ENCODE results near the gene PNMA8C.
"Not testable (repeated sequence)": the region's sequence is repeated elsewhere in the genome, so short reads cannot be mapped to it uniquely, and the experiment has no call there.

Gene PNMA8C

DNA sequence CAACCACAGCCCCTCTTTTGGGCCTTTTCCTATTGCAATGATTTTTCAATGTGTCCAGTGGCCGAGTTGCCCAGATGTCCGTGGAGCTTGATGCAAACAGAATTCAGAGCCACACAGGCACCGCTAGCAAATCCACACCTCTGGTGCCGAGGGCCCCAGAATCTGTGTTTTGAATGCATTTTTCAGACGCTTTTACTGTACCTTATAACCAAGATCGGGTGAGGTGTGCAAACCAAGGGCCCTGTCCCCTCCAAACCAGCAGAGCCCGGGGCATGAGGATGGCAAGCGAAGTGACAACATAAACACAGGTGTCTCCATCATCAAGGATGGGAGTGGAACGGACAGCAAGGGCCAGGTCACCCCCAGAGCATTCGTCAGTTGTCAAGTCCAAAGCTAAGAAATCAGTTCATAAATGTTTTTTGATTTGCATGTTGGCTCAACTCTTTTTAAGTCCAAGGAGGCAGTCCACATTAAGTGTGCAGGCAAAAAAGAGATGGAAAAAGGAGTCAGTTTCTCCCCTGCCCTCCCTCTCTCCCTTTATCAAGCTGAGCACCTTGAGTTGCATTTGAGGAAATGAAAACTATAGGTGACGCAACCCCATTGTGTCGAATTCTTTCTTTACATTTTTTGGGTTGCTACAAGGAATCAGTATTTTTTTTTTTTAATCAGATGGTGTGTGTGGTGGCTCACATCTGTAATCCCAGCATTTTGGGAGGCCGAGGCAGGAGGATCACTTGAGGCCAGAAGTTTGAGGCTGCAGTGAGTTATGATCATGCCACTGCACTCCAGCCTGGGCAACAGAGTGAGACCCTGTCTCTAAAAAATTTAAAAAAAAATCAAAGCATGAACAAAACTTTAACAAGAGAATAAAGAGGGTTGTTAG, 18.3 kb downstream of the PNMA8C start:
- DNase-seq = no peak

DNA sequence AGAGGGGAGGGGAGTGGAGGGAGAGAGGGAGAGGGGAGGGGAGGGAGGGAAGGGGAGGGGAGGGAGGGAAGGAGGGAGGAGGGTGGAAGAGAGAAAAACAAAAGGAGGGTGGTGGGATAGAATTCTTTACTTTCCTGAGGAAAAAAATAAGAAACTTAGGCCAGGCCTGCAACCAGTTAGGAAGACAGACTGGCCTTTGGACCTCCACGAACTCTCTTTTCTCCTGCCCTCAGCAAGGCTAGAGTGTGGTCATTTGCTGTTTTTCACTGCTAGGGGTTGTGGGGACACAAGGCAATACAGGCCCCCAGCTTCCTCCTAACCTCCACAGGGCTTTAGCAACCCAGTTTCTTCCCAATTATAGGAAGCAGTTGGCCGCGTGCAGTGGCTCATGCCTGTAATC, 19.5 kb downstream of the PNMA8C start:
- no peak for DNase-seq

DNA sequence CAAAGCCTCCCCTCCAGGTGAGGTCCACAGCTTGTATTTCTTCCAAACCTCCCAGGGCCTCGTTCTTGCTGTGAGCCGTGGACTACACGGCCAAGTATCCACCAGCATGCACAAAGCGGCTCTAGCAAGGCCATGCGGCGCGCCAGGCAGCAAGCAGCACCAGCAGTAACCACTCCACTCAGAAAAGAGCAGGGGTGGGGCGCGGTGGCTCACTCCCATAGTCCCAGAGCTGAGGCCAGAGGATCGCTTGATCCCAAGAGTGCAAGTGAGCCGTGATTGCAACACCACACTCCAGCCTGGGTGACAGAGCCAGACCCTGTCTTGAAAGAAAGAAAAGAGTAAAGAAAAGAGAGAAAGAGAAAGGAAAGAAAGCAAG, 20.1 kb downstream of the PNMA8C start:
- DNase-seq = peak; percentile 66

DNA sequence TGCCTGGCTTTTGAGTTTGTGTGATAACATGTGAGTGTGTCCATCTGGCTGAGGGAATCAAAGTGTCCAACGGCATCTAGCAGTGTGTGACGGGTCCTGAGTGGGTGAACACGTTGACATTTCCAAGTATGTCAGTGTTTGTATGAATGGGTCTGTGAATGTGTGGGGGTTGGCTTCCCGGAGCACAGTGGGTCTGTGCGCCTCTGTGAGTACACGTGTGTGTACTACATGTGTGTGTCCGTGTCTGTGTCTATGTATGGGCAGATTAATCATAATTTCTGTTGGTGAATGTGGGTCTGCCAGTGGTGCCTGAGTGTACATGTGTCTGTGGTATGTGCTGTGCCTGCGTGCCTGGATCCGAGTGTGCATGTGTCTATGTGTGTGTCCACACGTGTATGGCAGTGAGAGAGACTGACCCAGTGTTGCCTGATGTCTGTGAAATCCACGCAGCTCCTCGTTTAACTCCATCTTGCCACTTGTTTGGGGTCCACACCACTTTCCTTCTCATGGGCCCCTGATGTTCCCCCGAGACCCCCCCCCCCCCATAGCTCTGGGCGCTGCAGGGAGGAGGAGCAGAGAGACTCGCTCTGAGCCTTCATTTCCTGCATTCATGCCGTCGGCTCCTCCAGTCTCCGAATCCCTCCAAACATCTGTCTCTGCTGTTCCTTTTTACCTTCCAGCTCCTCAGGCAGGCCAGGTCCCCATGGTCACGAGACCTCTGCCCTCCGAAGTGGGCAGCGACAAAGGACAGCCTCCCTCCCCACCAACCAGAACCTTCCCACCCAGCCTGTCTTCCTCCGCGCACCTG, 20.7 kb downstream of the PNMA8C start:
- DNase-seq = no peak

DNA sequence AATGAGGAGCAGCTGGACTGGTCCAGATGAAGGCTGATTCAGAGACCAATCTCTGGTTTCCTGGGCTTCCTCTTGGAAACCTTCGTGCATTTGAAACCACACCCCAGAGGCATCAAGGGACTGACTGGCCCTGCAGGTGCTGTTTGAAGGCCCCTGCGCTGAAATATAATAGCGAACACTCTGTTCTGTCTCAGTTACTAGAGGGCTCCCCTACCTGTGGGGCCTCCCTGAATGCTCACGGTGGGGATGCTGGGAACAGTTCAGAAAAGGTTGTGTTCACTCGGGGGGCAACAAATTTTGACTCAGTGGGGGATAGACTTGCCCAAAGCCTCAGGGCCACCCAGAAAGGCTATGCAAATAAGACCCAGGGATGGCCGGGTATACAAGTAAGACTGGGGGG, 21.8 kb downstream of the PNMA8C start:
- DNase-seq = no peak

DNA sequence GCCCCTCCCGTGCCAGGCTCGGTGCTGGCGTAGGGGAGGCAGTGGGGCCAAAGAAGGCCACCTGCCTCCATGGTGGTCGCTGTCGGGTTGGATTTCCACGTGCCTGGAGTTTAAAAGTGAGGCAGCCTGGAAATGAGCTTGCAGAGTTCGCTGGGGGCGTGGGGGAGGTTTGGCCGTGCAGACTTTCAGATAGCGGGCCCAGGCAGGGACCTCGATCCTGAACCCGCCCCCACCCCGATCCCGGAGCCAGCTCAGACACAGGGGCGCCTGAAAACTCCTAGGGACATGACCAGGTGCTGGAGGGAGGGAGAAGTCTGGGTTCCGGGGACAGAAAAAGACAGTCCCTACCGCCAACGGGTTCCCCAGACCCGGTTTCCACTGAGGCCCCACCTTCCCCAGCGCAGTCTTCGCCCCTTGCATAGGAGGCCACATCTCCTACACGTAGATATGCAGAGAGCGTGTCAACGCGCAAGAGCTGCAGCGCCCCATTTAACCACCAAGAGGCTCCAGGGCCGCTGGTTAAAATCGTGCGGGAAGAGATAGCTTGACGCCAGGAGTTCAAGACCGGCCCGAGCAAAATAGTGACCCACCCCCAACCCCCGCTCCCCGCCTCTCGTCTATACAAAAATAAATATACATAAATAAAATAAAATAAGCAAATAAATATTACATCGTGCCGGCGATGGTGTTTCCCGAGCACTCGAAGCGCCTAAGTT, 23.8 kb downstream of the PNMA8C start:
- DNase-seq = peak; percentile 60

DNA sequence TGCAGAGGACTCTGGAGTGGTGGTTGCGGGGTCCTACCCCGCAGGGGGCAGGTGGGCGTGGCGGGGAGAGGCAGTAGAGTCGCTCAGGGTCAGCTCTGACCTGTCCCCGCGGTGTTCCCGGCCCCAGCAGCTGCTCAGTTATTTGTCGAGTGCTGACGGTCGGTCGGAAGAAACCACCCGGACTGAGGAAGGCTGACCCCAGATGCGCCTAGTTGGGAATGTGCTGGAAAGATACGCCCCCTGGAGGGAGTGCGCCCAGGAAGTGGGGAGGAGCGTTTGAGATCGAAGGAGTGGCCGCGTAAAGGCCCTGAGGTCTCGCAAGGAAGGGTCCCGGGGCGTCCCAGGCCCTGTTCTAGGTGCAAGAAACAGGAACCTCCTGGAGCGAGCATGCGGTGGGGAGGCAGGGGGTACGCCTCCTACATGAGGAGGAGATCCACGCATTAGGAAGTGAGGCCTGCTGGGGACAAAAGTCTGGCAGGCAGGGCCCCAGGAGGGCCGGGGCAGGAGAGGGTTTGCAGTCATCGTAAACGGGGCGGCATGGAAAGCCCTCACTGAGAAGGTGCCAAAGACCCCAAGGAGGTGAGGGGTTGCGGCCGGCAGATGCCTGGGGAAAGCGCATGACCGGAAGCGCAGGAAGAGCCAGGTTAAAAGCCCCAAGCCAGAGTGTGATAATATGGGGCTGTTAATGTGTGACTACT, 24.5 kb downstream of the PNMA8C start:
- peak; percentile 87 for DNase-seq

DNA sequence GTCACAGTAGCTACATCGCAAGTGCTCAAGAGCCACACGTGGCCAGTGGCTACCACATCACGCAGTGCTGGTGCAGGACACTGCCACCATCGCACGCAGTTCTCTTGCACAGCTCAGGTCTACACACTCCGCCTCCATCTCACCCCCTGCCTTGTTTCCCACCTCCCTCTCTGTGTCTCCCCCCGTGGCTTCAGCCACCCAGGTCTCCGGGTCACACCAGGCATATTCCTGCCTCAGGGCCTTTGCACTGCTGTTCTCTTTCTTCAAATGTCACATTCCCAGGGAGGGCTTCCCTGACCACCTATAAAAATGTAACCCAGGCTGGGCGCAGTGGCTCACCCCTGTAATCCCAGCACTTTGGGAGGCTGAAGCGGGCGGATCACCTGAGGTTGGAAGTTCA, 26.0 kb downstream of the PNMA8C start:
- no peak for DNase-seq

DNA sequence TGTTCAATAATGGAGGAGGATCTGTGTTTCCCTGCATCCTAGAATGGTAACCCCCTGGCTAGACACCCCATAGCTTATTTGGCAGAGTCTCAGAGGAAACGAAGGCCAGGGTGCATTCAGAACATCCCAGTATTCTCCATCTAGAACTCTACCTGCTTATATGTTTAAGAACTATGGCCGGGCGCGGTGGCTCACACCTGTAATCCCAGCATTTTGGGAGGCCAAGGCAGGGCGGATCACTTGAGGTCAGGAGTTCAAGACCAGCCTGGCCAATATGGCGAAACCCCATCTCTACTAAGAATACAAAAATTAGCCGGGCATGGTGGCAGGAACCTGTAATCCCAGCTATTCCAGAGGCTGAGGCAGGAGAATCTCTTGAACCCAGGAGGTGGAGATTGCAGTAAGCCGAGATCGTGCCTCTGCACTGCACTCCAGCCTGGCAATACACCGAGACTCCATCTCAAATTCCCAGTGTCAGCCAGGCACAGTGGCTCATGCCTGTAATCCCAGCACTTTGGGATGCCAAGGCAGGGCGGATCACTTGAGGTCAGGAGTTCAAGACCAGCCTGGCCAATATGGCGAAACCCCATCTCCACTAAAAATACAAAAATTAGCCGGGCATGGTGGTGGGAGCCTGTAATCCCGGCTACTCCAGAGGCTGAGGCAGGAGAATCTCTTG, 30.8 kb downstream of the PNMA8C start:
- not testable (repeated sequence) for DNase-seq

DNA sequence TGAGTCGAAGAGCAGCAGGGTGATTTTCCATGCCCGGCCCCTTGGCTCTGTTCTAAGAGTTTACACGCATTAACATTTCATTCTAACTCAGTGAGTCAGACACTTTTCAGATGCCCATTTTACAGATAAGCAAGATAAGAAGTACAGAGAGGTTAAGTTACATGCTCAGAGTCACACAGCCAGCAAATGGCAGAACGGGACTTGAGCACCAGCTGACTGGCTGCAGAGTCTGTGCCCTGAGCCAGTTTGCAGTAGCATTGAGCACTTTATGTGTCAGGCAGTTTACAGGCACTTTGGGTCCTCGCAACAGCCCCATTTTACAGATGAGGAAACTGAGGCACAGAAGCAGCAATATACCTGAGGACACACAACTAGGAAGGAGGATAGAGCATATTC, 34.3 kb downstream of the PNMA8C start:
- DNase-seq = no peak

DNA sequence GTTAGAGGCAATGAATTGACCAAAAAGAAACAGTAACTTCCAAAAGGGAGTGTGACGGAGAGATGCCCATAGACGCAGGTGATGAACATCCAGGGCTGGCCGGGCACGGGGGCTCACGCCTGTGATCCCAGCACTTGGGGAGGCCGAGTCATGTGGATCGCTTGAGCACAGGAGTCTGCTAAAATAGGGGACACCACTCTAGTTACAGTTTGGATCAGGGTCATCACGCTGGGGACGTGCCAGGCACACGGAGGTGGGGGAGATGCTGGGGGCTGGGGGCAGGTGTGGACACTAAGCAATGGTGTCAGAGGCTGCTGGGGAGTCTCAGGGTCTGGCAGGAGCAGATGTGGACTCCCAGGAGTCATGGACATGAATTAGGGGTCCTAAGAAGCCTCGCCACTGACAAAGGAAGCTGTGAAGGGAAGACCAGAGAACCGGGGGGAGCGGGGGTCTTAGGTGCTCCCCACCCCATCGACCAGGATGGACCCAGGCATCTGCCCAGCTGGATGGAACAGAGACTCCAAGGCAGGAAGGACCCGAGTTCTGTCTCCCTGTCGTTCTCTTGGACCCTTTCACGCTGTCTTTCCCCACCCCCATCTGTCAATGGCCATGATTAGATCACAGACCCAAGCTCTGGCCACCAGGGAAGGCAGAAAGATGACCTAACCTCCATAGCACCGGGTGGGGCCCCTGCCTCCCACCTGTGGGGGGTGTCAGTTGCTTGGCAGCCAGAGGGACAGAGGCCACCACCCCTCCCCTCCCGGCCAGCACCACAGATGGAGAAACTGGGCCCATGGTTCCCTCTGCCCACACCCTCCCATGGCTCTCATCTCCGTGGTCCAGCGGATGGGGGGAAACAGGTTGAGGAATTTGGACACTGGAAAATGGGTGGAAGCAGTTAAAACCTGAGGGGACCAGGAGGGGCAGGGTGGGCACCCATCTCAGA, 35.0 kb downstream of the PNMA8C start:
- no peak for DNase-seq

DNA sequence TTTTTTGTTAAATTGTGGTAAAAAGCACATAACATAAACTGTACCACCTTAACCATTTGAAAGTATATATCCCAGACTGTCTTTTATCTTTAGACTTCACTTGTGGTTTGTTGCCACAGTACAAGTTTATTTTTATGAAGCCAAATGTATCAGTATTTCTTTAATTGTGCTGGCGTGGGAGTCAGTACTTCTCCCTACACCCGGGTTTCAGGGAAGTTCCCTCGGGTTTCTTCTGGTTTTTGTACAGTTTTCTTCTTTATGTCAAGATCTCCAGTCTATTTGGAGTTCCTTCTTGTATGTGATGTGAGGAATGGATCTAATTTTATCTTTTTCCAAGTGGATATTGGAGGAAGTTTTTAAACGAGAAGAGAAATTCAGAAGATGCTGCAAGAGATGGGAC, 35.9 kb downstream of the PNMA8C start:
- no peak for DNase-seq

DNA sequence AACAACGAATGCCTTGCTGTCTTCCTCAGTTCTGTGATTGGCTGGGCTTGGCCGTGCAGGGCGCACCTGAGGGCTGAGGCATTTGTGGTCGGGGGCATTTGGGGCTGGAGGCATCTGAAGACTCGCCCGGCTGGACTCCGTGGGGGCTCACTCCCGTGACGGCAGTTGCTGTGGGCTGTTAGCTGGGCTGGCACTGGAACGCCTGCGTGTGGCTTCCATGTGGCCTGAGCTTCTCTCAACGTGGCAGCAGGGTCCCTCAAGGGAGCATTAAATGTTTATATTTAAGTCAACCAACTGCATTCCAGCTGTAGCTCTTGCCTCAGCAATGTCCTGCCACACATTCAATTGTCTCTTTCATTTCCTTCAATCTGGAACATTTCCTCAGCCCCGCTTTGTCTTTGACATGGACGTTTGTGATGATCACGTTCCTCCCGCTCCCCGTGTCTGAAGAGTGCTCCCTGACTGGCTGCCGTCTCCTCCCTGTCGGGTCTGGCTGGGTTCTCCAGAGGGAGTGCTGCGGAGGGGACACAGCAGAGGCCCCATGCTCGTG, 36.4 kb downstream of the PNMA8C start:
- DNase-seq = no peak

DNA sequence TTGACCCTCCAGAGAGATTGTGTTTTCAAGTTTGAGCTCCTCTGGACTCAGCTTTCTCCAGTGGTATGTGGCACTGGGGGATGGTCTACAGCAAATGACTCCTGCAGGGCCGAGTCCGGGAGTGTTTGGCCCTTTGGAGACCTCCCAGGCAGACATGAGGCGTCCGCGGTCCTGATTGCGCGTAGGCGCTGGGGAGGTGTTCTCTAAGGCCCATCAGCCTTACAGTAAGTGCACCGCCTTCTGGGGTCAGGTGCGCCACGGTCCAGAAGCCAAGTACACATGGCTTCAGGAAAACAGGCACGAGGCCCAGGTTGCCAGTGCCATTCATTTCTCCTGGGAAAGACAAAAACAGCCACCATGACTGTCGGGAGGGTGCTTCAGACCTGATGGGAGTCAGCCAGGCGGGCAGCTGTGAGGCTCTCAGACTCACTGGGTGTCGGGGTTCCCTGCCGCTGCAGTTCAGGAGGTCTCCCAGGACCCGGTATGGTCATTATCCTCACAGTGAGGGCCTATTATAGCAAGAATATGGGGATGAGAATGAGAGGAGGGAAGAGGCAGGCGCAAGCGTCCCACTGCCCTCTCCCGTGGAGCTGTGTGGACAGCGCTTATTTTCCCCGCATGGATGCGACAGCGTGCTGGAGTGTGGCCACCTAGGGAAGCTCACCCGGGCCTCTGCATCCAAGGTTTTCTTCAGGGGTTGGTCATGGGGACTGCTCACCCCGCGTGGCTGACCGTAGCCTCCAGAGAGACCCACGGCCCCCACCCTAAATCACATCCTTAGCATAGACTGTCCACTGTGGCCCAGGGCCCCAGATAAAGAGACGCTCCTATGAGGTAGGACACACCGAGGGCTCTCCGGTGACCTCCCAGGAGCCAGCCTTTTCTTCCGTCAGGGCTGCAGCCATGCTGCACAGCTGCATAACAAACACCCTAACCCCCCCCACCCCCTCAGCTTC, 37.2 kb downstream of the PNMA8C start:
- no peak for DNase-seq

DNA sequence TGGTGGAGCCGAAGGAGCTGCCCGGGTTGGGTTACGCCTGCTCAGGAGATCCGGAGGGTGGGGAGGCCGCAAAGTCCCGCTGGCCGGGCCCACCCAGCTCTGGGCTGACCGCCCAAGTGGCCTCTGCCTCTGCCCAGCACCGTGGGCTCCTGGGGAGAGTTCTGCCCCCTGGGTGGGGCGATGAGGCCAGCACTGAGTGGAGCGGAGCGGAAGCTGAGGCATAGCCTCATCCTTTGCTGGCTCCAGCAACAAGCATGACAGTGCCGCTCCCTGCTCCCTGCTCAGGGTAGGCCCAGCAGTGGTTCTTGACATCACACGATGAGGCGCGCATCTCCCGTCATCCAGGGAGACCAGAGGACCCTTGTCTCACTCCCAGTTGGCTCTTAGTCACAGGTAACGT, 37.9 kb downstream of the PNMA8C start:
- no peak for DNase-seq

DNA sequence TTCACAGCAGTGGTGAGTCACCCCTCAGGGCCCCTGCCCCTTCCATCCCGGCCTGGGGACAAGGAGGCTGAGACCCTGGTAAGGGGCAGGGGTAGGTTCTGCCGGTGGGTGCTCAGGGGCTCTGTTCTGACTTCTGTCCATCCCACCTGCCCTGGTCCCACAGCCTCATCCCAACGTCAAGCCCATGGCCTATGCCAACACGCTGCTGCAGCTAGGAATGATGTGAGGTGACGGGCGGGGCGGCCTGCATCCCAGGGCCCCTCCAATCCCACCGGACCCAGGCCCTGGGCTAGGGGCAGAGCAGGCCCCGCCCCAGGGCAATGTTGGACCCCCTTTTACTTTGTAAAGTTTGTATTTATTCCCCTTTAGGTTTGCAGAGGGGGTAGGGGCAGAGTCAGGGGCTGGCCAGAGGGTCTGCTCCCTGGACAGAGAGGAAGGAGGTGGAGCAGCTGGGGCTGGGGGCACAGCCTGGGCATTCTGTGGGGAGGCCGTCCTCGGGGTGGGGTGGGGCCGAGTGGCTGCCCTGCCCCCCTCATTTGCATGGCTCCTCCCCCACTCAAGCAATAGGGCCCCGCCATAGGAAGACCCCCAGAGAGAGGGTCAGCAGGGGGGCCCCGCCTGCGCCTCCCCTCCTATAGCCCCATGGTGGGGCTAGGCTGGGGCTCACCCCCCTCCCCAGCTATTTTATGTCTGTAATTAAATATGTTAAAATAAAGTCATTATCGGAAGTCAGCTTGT, 38.4 kb downstream of the PNMA8C start:
- no peak for DNase-seq

DNA sequence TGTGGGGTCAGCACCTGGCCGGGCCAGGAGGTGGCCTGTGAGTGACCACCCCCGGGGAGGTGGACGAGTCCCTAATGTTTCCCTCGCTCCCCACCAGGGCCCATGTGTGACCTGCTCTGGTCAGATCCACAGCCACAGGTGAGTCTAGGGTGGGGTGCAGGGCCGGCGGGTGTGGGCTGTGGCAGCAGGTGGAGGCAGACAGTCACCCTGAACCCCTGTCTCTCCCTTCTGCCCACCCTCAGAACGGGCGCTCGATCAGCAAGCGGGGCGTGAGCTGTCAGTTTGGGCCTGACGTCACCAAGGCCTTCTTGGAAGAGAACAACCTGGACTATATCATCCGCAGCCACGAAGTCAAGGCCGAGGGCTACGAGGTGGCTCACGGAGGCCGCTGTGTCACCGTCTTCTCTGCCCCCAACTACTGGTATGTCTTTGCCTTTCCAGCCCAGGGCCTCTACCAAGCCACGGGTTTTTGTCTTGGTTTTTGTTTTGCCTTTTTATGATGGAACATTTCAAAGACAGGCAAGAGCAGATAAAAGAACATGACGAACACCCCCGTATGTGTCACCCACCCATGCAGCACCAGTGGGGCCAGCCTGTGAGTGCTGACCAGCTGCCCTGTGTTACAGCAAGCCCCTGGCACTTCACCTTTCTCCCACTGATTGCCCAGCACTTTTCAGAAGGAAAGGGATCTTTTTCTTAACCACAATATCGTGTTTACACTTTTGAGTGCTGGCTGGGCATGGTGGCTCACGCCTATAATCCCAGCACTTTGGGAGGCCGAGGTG, 40.2 kb downstream of the PNMA8C start:
- no peak for DNase-seq

DNA sequence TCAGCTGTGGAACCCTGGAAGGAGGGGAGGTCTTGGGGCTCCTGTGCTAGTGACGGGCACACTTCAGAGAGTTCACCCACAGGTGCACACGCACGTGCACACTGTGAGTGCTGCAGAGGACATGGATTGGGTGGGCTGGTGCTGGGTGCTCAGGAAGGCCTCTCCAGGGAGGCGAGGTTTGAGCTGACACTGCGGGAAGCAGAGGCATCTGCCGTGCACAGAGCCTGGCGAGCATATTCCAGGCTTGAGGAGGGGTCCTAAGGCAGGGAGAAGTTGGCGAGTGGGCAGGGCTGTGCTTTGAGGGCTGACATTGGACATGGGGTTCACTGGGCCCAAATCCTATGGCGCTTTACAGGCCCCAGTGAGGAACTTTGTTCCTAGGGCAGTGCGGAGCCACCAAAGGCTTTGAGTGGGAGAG, 41.0 kb downstream of the PNMA8C start:
- DNase-seq = no peak
